Stimulated activated CD8-positive, alpha-beta memory T cell treated with anti-CD3 and anti-CD28 coated beads, Interleukin-2, amount 100 ng/mL, for 48 hours (primary cell): ENCODE results near the gene ZNF687.

Experiments
- DNase-seq, 2 donors: peaks; one replicate each; pipeline ENCODE4 v3.0.0-alpha.2; 2020; ENCODE audit warnings: low read depth in 2 of 2

The ZNF687 gene

DNA sequence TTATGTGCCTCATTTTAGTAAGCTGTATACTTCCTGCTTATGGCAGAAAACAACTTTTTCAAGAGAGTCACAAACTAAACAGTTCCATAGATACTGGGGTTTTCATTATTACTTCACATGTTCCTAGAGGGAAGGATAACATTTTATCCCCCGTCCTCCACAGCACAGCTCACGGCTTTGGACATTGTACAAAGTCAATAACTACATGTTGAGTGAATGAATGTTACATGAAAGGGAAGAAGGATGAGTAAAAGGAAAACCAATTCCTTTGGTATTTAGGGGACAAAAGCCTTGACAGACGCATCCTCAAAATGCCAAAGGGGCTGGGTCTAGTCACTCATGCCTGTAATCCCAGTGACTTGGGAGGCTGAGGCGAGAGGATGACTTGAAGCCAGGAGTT is 30.3 kb downstream of the ZNF687 start:
- DNase-seq = no peak

DNA sequence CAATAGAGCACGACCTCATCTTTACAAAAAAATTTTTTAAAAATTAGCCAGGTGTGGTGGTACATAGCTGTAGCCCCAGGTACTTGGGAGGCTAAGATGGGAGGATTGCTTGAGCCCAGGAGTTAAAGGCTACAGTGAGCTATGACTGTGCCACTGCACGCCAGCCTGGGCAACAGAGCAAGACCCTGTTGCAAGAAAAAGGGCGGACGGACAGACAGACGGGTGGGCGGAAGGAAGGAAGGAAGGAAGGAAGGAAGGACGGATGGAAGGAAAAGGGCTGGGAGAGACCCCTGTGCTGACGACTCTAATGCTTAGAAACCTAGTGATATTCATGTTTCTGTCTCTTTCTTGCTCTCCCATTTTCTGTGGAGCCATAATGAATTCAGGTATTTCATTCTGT is 30.7 kb downstream of the ZNF687 start:
- DNase-seq = no peak

- no peak for DNase-seq
Measured at GRCh38 chr1:151313501-151313900, 31.4 kb downstream of the ZNF687 start.

DNA sequence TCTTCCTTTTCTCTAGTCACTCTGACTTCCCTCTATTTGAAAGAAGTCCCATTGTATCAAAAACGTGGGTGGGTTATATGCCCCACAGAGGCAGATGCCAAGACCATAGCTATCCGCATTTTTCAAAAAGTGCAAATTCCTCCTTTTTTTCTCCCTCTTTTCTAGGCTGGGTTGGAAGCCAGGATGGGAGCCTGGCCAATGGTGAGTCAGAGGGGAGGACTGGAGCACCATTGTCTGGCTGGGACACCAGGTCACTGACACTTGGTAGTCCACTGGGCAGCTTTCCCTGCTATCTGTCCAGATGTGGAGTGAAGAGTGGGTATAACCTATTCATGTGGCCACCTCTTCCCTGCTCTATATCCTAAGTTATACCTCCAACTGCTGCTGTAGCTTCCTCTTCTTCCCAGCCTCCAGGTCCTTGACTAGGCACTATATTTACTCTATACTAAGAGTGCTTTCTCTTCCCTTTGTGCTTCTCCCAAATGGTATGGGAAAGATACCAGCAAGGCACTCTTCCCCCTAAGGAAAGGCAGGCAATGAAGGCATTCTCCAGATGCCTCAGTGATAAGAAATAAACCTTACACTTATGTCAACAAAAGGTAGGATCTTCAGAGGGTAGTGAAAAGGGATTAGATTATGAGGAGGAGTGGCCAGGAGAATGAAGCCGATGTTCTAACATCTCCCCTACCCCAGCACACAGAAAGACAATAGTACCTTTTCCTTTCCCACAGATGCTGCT is 32.2 kb downstream of the ZNF687 start:
- no peak for DNase-seq

DNA sequence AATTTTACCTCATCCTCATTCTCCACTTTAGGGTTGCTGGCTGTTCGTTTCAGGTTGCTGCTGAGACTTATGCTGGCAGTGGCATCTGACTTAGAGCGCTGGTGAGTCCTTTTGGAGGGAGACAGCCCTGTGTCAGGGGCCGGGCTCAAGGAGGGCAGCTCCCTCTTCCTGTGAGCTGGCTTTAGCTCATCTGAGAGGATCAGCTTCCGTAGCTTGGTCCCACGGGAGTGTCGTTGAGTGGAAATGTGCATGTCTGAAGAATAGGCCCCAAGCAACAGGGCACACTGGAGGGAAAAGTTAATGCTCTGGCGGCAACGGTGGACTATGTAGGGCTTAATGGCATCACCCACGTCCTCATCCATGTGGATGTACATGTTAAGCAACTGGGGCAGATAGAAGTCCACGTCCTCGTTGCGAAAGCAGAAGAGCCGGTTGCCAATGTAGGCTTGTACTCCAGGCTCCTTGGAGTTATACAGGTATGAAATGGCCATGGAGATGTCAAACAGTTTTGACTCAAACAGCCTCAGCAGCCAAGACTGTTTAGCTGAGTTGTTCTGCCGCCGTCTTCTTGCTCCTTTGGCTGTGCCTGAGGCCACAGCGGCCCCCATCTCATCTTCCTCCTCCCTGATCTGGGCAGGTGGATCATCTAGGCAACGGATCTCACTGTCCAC is 33.6 kb downstream of the ZNF687 start:
- no peak for DNase-seq

DNA sequence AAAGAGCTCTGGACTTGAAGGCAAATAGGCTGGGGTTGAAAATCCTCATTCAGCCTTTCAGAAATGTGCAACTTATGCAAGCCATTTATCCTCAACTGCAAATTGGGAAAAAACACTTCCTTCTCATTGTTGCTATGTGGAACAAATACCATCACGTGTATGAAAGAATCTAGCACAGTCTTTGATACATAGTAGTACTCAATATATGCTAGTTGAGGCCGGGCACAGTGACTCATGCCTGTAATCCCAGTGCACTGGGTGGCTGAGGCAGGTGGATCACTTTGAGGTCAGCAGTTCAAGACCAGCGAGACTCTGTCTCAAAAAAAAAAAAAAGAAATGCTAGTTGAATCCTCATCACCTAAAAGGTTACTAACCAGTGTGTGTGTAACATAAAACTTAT is 36.9 kb downstream of the ZNF687 start:
- no peak for DNase-seq

- DNase-seq = no peak
Measured at GRCh38 chr1:151324390-151324930, 42.4 kb downstream of the ZNF687 start.

GRCh38 chr1:151325231-151325630 is 43.1 kb downstream of the ZNF687 start:
- no peak for DNase-seq

DNA sequence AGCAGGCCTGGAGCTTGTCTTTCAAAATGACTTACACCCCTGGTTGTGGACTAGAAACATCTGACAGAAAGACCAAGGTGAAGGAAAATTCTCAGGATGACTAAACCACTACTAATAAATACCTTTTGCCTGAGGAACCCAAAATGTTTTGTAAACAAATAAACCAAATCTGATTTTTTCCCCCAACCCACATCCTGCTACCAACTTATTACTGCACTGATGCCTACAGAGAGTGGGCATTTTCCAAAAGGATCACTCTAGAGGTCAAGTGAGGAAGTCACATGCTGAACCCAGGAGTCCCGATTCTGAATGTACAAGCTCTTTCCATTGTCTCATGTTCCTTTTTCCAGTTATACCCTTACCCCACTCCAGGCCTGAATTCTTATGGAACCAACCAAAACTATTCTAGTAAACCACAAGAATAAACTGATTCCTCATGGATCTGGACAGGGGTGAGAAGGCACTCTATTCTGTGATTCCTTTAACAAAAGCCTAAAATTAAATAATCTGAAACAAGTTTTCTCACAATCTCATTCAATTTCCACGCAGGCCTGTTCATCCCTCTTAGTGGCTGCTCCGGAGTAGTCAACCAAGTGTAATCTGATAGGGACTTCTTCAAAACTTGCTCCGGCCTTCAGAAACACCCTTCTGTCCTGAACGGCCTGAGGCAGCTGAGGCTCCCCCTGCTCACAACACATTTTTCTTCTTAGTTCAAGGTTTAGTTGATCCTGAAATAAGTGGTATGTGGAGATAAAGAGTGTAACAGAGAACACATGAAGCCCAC is 43.7 kb downstream of the ZNF687 start:
- DNase-seq = no peak

DNA sequence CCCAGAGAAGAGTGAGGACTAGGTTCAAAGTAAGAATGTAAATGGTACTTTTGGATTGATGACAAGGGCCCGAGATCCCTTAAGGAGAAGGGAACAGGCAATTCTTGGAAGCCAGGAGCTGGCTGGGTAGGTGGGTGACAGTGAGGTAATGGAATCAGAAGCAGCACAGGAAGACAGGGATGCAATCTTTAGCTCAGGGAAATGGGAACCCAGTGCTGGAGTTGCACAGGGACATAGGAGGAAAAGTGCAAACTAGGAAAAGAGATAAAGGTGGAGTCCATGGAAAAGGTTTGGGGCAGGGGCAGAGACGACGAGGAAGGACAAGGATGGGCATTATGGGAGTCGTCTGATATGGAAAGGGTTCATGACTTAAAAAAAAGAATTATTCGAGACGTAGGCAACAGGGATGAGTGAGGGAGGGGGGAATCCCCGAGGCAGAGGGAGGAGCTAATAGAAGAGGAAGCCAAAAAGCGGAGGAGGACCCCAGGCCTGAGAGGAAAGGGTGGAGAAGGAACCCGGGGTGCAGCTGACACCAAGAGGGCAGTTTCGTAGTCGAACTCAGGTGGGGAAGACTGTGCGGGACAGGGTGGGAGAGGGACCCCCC is 44.6 kb downstream of the ZNF687 start:
- peak; percentile 36 to 38 for DNase-seq

DNA sequence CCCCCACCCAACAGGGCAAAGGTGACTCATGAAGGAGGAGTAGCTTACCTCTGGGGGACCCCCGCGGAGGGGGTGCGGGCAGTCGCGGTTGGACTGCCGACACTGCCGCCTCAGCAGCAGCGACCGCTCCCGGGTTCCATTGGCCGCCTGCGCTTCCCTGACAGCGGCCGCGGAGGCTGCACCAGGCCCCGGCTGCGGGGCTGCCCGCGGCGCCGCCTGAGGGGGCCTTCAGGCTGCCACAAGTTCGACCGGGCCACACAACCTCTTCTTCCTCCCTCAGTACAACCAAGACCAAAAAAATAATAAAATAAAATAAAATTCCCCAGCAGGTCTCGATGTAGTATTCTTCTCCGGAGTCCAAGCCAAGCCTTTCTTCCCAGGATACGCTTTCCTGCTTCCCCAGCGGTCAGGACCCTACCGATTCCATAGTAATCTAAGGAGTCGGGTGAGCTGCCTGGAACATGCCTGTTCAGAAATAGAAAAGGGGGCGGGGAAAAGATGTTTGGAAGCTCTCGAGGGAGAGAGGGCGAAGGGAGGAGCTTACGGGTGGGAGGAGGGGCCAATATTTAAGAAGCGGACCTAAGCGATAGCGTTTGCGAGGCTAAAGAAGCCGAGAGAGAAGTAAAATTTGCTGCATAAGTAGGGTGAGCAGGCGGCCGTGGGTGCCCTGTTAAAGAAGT is 45.3 kb downstream of the ZNF687 start, which contains the start of gene PI4KB:
Gene PI4KB, minus strand, starts transcription at position 194 of the 680 bp plus-strand sequence. CDS start 10,935 bp downstream, outside the sequence.
- DNase-seq = peak; percentile 68 to 81

DNA sequence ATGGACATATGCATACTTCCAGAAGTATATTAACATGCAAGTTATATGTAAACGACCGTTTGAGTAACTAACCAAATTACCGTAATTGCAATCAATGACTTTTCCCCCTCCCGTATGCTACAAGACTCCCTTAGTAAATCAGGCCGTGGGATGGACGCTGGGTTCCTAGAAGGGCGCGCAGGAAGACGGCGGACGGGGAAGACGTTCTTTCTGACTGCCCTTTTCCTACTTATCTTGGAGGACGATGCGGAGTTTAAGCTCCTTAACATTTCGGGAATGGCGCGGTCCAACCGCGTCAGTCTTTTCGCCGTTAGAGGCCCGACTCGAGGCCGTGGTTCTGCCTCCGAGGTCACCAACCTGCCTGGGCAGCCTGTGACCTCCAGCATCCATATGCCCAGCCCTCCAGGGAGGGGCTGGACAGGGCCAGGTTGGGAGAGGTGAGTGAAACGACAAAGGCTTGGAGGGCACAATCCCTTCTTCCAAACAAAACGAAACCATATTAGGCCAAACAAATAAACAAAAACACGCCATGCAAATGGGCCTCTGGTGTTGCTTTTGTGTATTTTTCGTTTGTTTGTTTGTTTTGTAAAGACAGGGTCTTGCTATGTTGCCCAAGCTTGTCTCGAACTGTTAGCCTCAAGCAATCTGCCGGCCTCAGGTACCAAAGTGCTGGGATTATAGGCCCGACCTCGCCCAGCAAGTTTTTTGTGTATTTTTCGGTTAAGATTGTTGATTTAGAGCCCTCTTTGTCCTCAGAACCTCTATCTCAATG is 46.0 kb downstream of the ZNF687 start:
- no peak for DNase-seq

GRCh38 chr1:151334822-151335221 is 52.7 kb downstream of the ZNF687 start:
- no peak for DNase-seq

DNA sequence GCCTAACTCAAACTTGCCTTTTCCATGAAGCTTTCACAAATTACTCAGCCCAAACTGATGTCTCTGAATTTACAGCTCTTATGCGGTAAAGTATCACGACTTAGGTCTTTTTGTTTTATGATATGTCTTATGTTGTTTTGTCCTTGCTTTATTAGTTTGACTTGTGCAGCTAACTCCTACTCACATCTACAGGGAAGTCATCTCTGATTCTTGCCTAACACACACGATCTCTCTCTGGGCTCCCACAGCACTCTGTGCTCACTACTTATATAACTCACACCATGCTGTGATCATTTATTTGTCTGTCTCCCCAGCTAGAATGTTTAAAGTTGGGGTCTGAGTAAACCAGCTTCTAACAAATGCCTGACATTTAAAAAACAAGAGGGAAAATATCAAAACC is 54.5 kb downstream of the ZNF687 start:
- DNase-seq = no peak

DNA sequence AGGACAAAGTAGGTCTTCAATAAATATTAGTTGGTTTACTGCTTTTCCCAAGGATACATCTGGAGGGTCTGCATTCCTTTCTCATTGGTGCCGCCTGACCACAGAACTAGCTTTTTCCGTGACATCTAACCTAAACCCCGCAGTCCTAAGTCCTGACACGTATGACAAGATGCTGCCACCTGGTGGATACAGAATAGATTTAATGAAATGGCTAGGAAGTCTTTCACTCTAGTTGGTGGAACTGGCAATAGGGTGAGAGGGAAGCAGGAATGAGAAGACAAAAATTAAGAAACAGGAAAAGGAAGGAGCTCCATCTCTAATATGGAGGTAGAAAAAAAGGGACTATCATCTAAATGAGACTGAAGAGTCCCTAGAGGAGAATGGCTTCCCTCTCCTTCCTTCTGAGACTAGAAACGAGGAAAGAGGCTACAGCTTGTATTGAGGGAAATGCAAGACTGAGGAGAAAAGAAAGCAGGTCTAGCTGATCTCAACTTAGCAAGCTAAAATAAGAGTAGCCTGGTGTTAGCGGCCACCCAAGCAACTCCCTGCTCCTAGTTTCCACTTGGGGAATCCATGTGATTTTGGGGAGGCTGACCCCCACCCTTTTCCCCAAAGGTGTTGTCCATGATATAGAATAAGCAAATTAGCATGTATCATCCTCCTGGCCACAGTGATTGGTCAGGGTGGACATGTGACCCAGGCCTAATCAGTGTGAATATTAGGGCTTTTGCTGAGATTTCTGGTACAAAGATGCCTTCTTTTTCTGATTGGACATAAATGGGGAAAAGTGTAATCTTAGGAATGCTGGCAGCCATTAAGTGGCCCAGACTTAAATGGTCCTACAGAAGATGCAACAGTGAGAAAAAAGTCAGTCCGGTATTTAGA is 59.0 kb downstream of the ZNF687 start:
- peak; percentile 13 to 17 for DNase-seq
